Stomach (tissue), 4 donors: ENCODE measurements around the gene LOXHD1.

ENCODE experiments used
- CTCF ChIP-seq, 7 experiments: fragments of 450-650 bp in 4 of 7; fragments of 200-600 bp in 3 of 7; sonication (generic) in 3 of 7; IDR thresholded peaks; one replicate each; pipeline ENCODE4 v1.5.1; 2016 to 2019; ENCODE audit warnings: antibody characterized with exemption in 7 of 7, control low read depth in 2 of 7, mild to moderate bottlenecking in 1 of 7
- EP300 ChIP-seq: sonication (generic); formaldehyde crosslinking; IDR thresholded peaks from one replicate; pipeline ENCODE4 v1.6.1; 2017; ENCODE audit warnings: antibody characterized with exemption
- POLR2A ChIP-seq, 4 donors: fragments of 450-650 bp; IDR thresholded peaks; one replicate each; pipeline ENCODE4 v1.6.1; 2016; ENCODE audit warnings: antibody characterized with exemption in 4 of 4, control low read depth in 2 of 4, mild to moderate bottlenecking in 1 of 4, moderate library complexity in 1 of 4

GRCh38 chr18:46601141-46601805 is 55.7 kb downstream of the LOXHD1 start:
- TF ChIP-seq POLR2A (IDR thresholded peaks at IDR 0.05), result no peak
- TF ChIP-seq CTCF (IDR thresholded peaks at IDR 0.05), result no peak
- no peak for TF ChIP-seq EP300
